Measurements from ENCODE around the gene SLC35B1.

DNA sequence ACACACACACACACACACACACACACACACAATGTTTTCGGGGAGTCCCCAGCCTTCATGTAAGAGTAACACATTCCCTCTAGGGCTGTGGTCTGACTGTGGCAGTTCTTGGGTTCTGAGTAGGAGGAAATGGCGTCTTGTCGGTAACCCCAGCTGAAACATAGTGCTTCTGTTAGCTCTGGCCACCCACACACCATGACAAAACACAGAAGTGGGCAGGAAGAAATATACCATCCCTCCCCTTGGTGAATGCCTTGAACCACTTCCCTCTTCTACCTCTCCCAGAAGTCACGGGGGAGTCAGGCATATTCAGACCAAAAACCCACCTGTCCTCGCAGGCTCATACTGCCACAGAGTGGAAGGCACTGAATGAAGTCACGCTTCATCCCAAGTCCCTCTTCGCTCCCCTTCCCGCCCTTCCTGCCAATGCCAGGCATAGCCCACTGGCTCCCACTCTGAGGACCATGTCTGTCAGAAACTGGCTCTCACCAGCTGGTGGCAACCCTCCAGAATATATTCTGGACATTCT is 11.5 kb downstream of the SLC35B1 start:
- TF ChIP-seq, protein P1, sequence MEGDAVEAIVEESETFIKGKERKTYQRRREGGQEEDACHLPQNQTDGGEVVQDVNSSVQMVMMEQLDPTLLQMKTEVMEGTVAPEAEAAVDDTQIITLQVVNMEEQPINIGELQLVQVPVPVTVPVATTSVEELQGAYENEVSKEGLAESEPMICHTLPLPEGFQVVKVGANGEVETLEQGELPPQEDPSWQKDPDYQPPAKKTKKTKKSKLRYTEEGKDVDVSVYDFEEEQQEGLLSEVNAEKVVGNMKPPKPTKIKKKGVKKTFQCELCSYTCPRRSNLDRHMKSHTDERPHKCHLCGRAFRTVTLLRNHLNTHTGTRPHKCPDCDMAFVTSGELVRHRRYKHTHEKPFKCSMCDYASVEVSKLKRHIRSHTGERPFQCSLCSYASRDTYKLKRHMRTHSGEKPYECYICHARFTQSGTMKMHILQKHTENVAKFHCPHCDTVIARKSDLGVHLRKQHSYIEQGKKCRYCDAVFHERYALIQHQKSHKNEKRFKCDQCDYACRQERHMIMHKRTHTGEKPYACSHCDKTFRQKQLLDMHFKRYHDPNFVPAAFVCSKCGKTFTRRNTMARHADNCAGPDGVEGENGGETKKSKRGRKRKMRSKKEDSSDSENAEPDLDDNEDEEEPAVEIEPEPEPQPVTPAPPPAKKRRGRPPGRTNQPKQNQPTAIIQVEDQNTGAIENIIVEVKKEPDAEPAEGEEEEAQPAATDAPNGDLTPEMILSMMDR (conservative IDR thresholded peaks at IDR 0.05; ENCODE audit: low read depth, low read length) = no peak
- no peak for TF ChIP-seq EZH2 (IDR thresholded peaks at IDR 0.05; ENCODE audit: borderline replicate concordance, low read depth, low read length, poor library complexity, severe bottlenecking)
